HG02943 (cell line): ENCODE measurements around the gene PRORP.
"Not testable (repeated sequence)": the region's sequence is repeated elsewhere in the genome, so short reads cannot be mapped to it uniquely, and the experiment has no call there.

ENCODE experiments used
- ATAC-seq: cut with Tn5 transposase; IDR thresholded peaks from one replicate; pipeline ENCODE4 v1.9.1; 2021; ENCODE audit warnings: mild to moderate bottlenecking, low read depth, moderate library complexity; ENCODE audit not compliant: unreplicated experiment

The PRORP gene

DNA sequence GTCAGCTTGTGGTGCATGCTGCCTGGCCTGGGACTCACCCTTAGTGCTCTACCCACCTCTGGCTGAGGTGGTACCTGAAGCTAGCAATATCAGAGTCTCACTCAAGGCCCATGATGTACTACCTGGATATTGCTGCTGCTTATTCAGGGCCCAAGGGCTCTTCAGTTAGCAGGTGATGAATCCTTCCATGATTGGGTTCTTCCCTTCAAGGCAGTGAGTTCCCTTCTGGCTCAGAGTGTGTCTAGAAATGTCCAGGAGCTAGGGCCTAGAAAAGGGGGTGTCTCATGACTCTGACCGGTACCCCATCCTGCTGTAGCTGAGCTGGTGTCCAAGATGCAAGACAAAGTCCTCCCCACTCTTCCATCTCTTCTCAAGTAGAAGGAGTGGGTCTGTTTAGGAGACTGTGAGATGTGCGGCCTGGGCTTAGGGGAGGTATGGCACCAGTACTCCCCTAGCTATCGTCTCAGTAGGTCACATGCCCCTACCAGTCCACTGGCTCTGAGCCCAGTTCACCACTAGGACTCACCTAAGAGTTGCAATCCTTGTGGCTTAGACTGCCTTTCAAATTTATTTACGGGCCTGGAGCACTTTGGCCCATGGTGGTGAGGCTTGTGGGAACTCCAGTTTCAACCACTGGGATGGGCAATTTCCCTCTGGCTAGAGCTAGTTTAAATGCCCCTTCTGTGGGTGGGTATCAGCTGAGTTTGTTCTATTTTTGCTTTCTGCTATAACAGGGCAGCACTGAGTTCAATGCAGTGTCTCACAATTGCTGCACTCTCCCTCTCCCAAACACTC, 12.2 kb downstream of the PRORP start:
- ATAC-seq, result no peak

- no peak for ATAC-seq
Observed at GRCh38 chr14:35138585-35138984, 16.2 kb downstream of the PRORP start.

DNA sequence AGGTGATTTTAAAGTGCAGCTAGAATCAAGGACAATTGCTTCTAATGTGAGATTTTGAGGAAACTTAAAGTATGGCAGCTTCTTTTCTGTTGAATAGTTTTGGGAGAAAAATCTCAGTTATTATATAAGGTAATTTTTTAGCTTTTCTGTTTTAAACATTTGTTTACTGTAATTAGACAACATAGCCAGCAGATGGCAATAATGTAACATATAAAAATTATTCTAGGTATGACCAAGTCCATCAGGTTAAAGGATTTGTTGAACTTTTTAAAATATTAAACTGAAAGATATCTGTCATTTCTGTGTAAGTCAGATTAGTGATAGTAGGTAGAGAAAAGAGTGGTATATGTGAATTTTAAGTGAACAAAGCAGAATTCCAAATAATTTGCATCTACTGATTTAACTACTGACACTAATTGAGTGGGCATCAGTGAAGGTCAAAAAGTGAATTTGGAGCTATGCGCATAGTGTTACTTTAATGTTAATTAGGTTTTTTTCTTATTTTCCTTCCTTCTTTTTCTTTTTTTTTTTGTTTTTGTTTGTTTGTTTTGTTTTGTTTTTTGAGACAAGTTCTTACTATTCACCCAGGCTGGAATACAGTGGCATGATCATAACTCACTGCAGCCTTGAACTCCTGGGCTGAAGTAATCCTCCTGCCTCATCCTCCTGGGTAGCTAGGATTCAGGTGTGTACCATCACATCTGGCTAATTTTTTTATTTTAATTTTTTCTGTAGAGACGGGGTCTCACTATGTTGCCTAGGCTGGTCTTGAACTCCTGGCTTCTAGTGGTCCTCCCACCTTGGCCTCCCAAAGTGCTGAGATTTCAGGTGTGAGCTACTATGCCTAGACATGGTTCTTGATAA, 18.6 kb downstream of the PRORP start:
- ATAC-seq, result no peak

GRCh38 chr14:35144029-35144428, 21.7 kb downstream of the PRORP start:
- ATAC-seq, result no peak

GRCh38 chr14:35146711-35147149, 24.4 kb downstream of the PRORP start:
- no peak for ATAC-seq

DNA sequence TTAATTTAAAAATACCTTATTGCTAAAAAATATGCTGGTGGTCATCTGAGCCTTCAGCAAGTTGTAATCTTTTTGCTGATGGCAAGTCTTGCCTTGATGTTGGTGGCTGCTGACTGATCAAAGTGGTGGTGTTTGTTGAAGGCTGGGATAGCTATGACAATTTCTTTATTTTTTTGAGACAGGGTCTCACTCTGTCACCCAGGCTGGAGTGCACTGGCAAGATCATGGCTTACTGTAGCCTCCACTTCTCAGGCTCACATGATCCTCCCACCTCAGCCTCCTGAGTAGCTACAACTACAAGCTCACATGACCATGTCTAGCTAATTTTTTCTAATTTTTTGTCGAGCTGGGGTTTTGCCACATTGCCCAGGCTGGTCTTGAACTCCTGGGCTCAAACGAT, 24.8 kb downstream of the PRORP start:
- ATAC-seq, result no peak

DNA sequence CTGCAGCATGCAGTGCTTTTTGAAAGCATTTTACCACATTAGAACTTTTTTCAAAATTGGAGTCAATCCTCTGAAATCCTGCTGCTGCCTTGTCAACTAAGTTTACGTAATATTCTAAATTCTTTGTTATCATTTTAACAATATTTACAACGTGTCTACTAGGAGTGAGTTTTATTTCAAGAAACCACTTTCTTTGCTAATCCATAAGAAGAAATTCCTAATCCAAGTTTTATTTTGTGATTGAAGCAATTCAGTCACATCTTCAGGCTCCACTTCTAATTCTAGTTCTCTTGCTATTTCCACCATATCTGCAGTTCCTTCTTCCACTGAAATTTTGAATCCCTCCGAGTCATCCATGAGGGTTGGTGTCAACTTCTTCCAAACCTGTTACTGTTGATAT, 25.4 kb downstream of the PRORP start:
- no peak for ATAC-seq

DNA sequence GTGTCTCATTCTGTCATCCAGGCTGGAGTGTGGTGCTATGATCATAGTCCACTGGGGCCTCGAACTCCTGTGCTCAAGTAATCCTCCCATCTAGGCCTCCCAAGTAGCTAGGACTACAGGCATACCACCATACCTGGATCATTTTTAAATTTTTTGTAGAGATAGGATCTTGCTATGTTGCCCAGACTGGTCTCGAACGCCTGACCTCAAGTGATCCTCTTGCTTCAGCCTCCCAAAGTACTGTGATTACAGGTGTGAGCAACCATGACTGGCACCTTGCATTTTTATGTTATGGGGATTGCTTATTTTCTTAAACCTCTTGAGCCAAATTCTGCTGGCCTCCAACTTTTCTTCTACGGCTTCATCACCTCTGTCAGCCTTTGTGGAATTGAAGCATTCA, 26.9 kb downstream of the PRORP start:
- no peak for ATAC-seq

GRCh38 chr14:35152531-35152930, 30.2 kb downstream of the PRORP start:
- ATAC-seq, result not testable (repeated sequence)

- ATAC-seq, result no peak
Observed at GRCh38 chr14:35154016-35154415, 31.7 kb downstream of the PRORP start.

DNA sequence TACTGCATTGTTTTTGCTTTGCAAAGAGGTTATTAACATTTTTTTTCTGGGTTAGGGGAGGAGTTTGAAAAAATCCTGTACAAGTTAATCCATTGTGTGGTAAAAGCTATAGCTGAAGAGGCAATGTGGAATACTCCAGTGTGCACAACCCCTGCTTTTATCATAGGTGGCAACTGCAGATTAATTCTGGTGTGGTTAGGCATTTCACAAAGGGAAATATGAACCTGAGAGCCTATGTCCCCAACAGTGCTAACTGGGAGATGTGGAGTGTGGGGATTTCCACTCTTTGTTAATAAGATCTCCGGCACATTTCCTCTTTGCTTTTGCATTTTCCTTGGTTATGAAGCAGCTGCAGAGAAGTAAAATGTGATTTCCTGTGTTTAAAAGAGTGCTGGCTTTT, 33.6 kb downstream of the PRORP start:
- no peak for ATAC-seq

DNA sequence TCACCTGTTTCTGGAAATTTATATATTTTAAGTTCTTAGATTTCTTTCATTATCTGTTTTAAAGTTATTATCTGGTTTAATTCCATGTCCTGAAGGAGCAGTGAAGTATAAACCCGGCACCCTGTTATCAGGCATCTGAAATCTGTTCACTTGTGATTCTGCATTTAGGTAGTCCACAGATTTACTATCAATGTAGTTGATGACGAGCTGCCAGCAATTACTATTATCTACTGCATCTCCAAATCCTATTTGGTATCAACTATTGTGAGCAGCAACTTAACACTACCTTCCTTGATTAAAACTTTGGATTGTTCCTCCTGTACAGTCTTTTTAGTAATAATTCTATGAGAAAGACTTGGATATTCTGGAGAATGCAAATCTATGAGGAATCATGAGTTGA, 36.1 kb downstream of the PRORP start:
- ATAC-seq, result no peak

GRCh38 chr14:35158951-35159653, 36.8 kb downstream of the PRORP start:
- no peak for ATAC-seq

- ATAC-seq, result no peak
Observed at GRCh38 chr14:35159742-35160409, 37.5 kb downstream of the PRORP start.

DNA sequence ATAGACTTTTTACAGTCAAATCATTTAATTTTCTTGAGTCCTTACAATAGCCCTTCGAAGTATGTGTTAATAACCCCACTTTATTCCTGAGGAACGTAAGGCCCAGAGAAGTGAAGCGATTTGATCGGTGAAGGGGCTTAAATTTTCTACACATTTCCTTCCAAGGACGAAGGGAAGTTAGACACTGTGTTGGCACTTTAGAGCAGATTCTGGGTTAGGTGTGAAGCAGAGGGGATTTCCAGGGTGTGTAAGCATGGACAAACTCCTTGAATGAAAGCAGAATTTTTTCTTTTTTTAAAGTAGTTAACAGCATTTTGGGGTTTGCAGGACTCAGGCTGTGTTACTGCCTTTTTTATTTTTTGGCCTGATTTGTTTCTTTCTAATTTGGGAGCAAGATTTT, 38.9 kb downstream of the PRORP start:
- ATAC-seq, result no peak

- no peak for ATAC-seq
Observed at GRCh38 chr14:35163384-35163783, 41.0 kb downstream of the PRORP start.

GRCh38 chr14:35164849-35165248, 42.5 kb downstream of the PRORP start:
- ATAC-seq, result no peak

DNA sequence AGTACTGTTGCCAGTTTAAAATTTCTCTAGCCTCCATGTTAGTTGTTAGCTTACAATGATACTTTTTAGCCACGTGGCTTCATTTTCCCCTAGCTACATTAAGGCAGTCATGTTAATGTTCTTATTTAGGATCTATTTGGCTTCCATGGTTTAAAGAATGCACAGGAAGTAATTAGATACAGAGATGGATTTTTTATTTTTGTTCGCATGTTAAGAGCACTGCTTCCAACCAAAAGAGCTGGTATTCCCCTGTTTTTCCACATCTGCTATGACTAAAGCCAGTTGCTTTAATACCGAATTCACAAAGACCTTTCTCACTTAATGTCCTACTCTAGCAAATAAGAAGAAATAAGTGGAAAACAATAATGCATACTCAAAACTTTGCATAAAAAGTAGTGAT, 45.1 kb downstream of the PRORP start:
- no peak for ATAC-seq
